ENCODE results near the gene ATG9B. TPM values are rescaled to one million over a fixed set of nuclear protein-coding genes. Genes with fewer than 3 reads are reported as not detected.

The ATG9B gene
- total and polyA plus RNA-seq, 2 of the 13 experiments (the other 11 are each of a cell fraction or from before 2014, with no cell fraction given) = 0.24 TPM; not detected in 1

- WGBS (ENCODE audit: low lambda C conversion rate) = 2% methylated on average over 12 of the region's 12 CpGs
- no peak overlapping the region for H2AFZ ChIP-seq (ENCODE audit: low read length)
- no peaks in the 10 kb centered on the region for H3K79me2 ChIP-seq (ENCODE audit: insufficient read depth, low read length)
- ChIA-PET CTCF (ENCODE audit: low intra/inter-chr PET ratio, low total read pairs) (no interaction called here), POLR2A (no interaction called here)
- H3K9ac ChIP-seq (ENCODE audit: insufficient read depth, low read depth, low read length) = no peak overlapping the region
- intact Hi-C loops (cut with micrococcal nuclease; ENCODE audit: unreplicated experiment) (no loop called here), in situ Hi-C loops (cut with HindIII; ENCODE audit: extremely low pct_ligation_motif_present, low pct_unique_long_range_greater_than_20kb) (no loop called here)
- peak; percentile 22; the same call in 2 of the 3 replicates for ATAC-seq
- H3K4me3 ChIP-seq (replicated peaks in 1 of 3; ENCODE audit: insufficient read depth in 1 of 3, low read depth in 2 of 3, low read length in 3 of 3) = peak overlapping the region in 1 of 3 experiments; percentile 1; a peak in 1 of 6 replicates
- FAIRE-seq = peak; percentile 21
- H3K27ac ChIP-seq (ENCODE audit: extremely low read length, insufficient read depth, low read length) = no peak overlapping the region
- no peaks in the 10 kb centered on the region for H3K9me3 ChIP-seq (ENCODE audit: low read length)
- no peak for DNase-seq (ENCODE audit: low spot score)
- peak overlapping the region; percentile 36 for H3K4me2 ChIP-seq (ENCODE audit: low read depth, low read length)
- H4K20me1 ChIP-seq (ENCODE audit: insufficient read depth, low read length) = no peaks in the 10 kb centered on the region
- H3K27me3 ChIP-seq (ENCODE audit: control insufficient read depth in 1 of 2, insufficient read depth in 2 of 2, low read length in 2 of 2) = peaks cover 0 to 2% of the 10 kb centered on the region in 2 experiments; a peak in 2 of 5 replicates
- no peaks in the 10 kb centered on the region for H3K36me3 ChIP-seq (replicated peaks in 1 of 2; ENCODE audit: control insufficient read depth in 1 of 2, insufficient read depth in 2 of 2, low read length in 2 of 2)
- no TSS peak for BruUV-seq (replicated peaks)
- H3K4me1 ChIP-seq (ENCODE audit: insufficient read depth, low read length) = peaks cover 59% of the 10 kb centered on the region
- TF ChIP-seq ZFP36L1 (CRISPR knock-in tag; IDR thresholded peaks at IDR 0.05) (no peak), MEIS2 (CRISPR knock-in tag; IDR thresholded peaks at IDR 0.05) (peak; percentile 21; the same call in 1 of the 2 replicates), ZBTB21 (CRISPR knock-in tag; IDR thresholded peaks at IDR 0.05) (0 out of 2 replicates have a peak, but pooled peaks have one; percentile 24), ZNF282 (IDR thresholded peaks at IDR 0.05; ENCODE audit: partially characterized antibody) (no peak), GMEB2 (CRISPR knock-in tag; IDR thresholded peaks at IDR 0.05; ENCODE audit: low read depth) (no peak), GTF2F1 (IDR thresholded peaks at IDR 0.05; ENCODE audit: low read length) (no peak), AGO1 (IDR thresholded peaks at IDR 0.05; ENCODE audit: low read depth, low read length, poor library complexity, severe bottlenecking) (no peak), KAT2B (IDR thresholded peaks at IDR 0.05; ENCODE audit: borderline replicate concordance, low read depth, low read length) (no peak), ZNF460 (CRISPR knock-in tag; IDR thresholded peaks at IDR 0.05; ENCODE audit: borderline replicate concordance) (no peak), ZNF564 (CRISPR knock-in tag; IDR thresholded peaks at IDR 0.05) (no peak), SNAPC2 (CRISPR knock-in tag; IDR thresholded peaks at IDR 0.05) (no peak), ZNF234 (CRISPR knock-in tag; conservative IDR thresholded peaks at IDR 0.05) (no peak), ZNF329 (CRISPR knock-in tag; IDR thresholded peaks at IDR 0.05; ENCODE audit: low read depth) (no peak), ARID2 (CRISPR knock-in tag; IDR thresholded peaks at IDR 0.05; ENCODE audit: borderline replicate concordance) (no peak)
- TF ChIP-seq, protein P1, sequence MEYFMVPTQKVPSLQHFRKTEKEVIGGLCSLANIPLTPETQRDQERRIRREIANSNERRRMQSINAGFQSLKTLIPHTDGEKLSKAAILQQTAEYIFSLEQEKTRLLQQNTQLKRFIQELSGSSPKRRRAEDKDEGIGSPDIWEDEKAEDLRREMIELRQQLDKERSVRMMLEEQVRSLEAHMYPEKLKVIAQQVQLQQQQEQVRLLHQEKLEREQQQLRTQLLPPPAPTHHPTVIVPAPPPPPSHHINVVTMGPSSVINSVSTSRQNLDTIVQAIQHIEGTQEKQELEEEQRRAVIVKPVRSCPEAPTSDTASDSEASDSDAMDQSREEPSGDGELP (IDR thresholded peaks at IDR 0.05; ENCODE audit: borderline replicate concordance, low read depth) = no peak
- TF ChIP-seq, protein P2, sequence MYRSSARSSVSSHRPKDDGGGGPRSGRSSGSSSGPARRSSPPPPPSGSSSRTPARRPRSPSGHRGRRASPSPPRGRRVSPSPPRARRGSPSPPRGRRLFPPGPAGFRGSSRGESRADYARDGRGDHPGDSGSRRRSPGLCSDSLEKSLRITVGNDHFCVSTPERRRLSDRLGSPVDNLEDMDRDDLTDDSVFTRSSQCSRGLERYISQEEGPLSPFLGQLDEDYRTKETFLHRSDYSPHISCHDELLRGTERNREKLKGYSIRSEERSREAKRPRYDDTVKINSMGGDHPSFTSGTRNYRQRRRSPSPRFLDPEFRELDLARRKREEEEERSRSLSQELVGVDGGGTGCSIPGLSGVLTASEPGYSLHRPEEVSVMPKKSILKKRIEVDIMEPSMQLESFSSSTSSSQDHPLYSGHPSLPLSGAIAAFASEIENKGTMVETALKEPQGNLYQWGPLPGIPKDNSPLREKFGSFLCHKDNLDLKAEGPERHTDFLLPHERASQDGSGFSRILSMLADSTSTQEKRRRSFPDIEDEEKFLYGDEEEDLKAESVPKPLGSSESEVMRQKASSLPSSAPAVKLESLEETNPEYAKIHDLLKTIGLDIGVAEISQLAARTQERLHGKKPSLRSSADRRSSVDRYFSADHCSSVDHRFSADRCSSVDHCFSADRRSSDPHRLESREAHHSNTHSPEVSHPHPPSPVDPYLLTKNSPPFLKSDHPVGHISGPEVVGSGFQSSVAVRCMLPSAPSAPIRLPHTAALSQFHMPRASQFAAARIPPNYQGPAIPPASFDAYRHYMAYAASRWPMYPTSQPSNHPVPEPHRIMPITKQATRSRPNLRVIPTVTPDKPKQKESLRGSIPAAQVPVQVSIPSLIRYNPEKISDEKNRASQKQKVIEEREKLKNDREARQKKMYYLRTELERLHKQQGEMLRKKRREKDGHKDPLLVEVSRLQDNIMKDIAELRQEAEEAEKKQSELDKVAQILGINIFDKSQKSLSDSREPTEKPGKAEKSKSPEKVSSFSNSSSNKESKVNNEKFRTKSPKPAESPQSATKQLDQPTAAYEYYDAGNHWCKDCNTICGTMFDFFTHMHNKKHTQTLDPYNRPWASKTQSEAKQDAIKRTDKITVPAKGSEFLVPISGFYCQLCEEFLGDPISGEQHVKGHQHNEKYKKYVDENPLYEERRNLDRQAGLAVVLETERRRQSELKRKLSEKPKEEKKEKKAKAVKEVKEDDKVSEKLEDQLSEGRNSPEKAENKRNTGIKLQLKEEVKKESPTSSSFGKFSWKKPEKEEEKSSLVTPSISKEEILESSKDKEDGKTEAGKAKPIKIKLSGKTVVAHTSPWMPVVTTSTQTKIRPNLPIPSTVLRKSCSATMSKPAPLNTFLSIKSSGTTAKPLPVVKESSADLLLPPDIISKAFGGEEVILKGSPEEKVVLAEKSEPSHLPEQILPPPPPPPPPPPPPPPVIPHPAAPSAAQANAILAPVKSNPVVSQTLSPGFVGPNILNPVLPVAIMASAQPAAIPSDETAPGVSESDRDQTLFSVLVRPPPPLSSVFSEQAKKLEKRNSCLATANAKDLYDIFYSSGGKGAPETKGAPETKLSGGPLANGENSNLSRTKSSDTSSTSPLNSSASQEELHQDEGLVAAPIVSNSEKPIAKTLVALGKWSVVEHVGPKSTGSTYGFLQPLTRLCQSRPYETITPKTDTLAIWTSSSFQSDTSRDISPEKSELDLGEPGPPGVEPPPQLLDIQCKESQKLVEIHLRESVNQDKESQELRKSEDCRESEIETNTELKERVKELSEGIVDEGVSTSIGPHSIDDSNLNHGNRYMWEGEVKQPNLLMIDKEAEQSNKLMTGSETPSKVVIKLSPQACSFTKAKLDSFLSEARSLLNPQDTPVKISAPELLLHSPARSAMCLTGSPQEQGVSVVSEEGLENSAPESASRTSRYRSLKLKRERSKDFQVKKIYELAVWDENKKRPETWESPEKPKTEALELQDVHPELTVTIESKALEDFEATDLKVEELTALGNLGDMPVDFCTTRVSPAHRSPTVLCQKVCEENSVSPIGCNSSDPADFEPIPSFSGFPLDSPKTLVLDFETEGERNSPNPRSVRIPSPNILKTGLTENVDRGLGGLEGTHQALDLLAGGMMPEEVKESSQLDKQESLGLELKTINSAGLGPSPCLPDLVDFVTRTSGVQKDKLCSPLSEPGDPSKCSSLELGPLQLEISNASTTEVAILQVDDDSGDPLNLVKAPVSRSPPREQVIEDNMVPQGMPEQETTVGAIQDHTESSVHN (CRISPR knock-in tag; IDR thresholded peaks at IDR 0.05) = no peak
Measured at GRCh38 chr7:151003572-151003971, 20.7 kb downstream of the ATG9B start.
